PC-9 (cell line): ENCODE measurements around the gene RTL1.

Experiments
- EZH2 ChIP-seq: fragments of 200-600 bp; sonication (generic); IDR thresholded peaks from 2 replicates; pipeline ENCODE4 v1.8.0; 2017; ENCODE audit warnings: antibody characterized with exemption, low read depth
- TF ChIP-seq, protein P1 (sequence below): fragments of 200-600 bp; sonication (generic); conservative IDR thresholded peaks from 2 replicates; pipeline ENCODE4 v1.6.1; 2017; ENCODE audit warnings: mixed run types, antibody characterized with exemption, mild to moderate bottlenecking, moderate library complexity

DNA sequence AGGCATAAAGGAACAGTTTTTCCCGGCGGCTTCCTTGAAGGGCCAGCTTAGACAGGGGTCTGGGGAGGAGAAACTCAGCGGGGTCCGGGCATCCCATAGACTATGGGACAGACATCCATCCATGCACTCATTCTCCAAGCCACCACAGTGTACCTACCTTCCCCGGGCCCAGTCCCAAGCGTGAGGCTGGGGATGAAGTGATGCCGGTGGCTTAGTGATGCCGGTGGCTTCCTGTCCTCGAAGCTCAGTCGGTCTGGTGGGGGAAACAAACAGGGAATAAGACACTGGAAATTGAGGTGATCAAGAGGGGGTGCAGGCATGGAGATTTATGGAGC, 421 bp downstream of the RTL1 start:
- TF ChIP-seq EZH2 = no peak
- TF ChIP-seq, protein P1, sequence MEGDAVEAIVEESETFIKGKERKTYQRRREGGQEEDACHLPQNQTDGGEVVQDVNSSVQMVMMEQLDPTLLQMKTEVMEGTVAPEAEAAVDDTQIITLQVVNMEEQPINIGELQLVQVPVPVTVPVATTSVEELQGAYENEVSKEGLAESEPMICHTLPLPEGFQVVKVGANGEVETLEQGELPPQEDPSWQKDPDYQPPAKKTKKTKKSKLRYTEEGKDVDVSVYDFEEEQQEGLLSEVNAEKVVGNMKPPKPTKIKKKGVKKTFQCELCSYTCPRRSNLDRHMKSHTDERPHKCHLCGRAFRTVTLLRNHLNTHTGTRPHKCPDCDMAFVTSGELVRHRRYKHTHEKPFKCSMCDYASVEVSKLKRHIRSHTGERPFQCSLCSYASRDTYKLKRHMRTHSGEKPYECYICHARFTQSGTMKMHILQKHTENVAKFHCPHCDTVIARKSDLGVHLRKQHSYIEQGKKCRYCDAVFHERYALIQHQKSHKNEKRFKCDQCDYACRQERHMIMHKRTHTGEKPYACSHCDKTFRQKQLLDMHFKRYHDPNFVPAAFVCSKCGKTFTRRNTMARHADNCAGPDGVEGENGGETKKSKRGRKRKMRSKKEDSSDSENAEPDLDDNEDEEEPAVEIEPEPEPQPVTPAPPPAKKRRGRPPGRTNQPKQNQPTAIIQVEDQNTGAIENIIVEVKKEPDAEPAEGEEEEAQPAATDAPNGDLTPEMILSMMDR = no peak
